ELR (cell line): ENCODE measurements around the gene CRISPLD2.

Experiments
- DNase-seq: peaks from one replicate; pipeline ENCODE4 v3.0.0-alpha.2; 2015; ENCODE audit warnings: low read depth

CRISPLD2 gene

GRCh38 chr16:84800158-84800978 lies 19.4 kb upstream of the CRISPLD2 start:
- DNase-seq, result no peak

GRCh38 chr16:84803146-84803545 lies 16.6 kb upstream of the CRISPLD2 start:
- DNase-seq, result no peak

- DNase-seq, result no peak
Observed at GRCh38 chr16:84804326-84804725, 15.5 kb upstream of the CRISPLD2 start.

- DNase-seq, result peak; percentile 99
Observed at GRCh38 chr16:84806256-84806889, 13.4 kb upstream of the CRISPLD2 start.

- no peak for DNase-seq
Observed at GRCh38 chr16:84806890-84807258, 12.9 kb upstream of the CRISPLD2 start.

GRCh38 chr16:84807776-84808175 lies 12.0 kb upstream of the CRISPLD2 start:
- DNase-seq, result no peak

GRCh38 chr16:84808826-84809225 lies 11.0 kb upstream of the CRISPLD2 start:
- no peak for DNase-seq

- peak; percentile 67 for DNase-seq
Observed at GRCh38 chr16:84810518-84811273, 9.1 kb upstream of the CRISPLD2 start.

GRCh38 chr16:84811529-84811928 lies 8.3 kb upstream of the CRISPLD2 start:
- no peak for DNase-seq

GRCh38 chr16:84813141-84813934 lies 6.4 kb upstream of the CRISPLD2 start:
- no peak for DNase-seq

GRCh38 chr16:84815462-84815861 lies 4.3 kb upstream of the CRISPLD2 start:
- no peak for DNase-seq

GRCh38 chr16:84816023-84816422 lies 3.8 kb upstream of the CRISPLD2 start:
- no peak for DNase-seq

GRCh38 chr16:84816485-84816884 lies 3.3 kb upstream of the CRISPLD2 start:
- DNase-seq, result no peak

GRCh38 chr16:84817206-84817605 lies 2.6 kb upstream of the CRISPLD2 start:
- no peak for DNase-seq

GRCh38 chr16:84817613-84818012 lies 2.2 kb upstream of the CRISPLD2 start:
- no peak for DNase-seq

GRCh38 chr16:84818133-84818532 lies 1.7 kb upstream of the CRISPLD2 start:
- DNase-seq, result no peak

- DNase-seq, result no peak
Observed at GRCh38 chr16:84818989-84819643, 669 bp upstream of the CRISPLD2 start.

- DNase-seq, result peak; percentile 52
Observed at GRCh38 chr16:84820305-84820684, 510 bp downstream of the CRISPLD2 start.

- no peak for DNase-seq
Observed at GRCh38 chr16:84820771-84821170, 986 bp downstream of the CRISPLD2 start.

- no peak for DNase-seq
Observed at GRCh38 chr16:84821179-84821578, 1.4 kb downstream of the CRISPLD2 start.
